Stimulated activated CD8-positive, alpha-beta memory T cell treated with anti-CD3 and anti-CD28 coated beads, Interleukin-4, amount 100 ng/mL, for 4 hours (primary cell): ENCODE results near the gene CCZ1.
"Not testable (repeated sequence)": the region's sequence is repeated elsewhere in the genome, so short reads cannot be mapped to it uniquely, and the experiment has no call there.

Experiments
- DNase-seq, 2 donors: peaks; one replicate each; pipeline ENCODE4 v3.0.0-alpha.2; 2020; ENCODE audit warnings: low read depth in 2 of 2, low spot score in 1 of 2

The CCZ1 gene

GRCh38 chr7:5904726-5905125 is 6.2 kb downstream of the CCZ1 start:
- not testable (repeated sequence) for DNase-seq

- not testable (repeated sequence) for DNase-seq
These were observed 10.3 kb downstream of the CCZ1 start for GRCh38 chr7:5908835-5909234.

DNA sequence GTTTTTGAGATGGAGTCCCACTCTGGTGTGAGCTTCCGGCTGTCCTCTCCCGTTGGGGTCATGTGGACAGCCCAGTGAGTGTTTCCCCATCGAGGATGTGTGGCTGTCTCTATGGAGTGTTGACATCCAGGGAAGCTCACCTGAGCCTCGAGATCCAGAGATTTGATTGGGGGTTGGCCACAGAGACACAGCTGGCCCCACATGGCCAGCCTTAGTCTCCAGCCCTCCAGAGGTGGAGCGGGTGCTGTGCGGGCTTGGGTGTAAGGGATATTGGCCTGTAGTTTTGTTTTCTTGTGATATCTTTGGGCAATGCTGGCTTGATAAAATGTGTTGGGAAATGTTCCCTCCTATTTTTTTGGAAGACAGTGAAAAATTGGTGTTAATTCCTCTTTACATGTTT is 18.0 kb downstream of the CCZ1 start:
- not testable (repeated sequence) for DNase-seq

DNA sequence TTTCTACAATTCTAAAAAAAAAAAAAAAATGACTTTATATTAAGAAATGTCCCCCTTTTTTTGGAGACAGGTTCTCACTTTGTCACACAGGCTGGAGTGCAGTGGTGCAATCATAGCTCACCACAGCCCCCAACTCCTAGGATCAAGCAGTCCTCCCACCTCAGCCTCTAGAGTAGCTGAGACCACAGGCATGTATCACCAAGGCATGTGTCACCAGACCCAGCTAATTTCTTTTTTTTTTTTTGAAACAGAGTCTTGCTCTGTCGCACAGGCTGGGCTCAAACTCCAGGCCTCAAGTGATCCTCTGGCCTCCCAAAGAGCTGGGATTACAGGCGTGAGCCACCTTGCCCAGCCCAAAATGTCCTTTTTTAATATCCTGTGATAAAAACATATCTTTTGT is 25.6 kb downstream of the CCZ1 start:
- not testable (repeated sequence) for DNase-seq

DNA sequence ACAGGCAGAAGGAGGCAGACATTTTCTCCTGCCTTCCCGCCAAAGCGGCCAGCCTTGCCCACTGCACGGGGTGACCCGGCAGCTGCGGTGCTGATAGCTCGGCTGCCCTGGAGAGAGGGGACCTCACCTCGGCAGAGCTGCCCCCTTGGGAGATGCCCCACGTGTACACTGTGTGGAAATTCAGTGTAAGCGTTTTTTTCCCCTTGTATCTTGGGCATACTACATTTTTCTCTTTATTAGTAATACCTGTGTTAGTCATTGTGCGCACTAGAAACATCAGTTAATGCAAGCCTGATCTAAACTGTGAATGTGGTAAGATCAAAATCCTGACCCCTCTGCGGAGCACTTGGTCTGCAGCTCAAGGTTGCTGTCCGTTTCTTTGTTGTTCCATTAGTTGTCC is 26.1 kb downstream of the CCZ1 start:
- not testable (repeated sequence) for DNase-seq

DNA sequence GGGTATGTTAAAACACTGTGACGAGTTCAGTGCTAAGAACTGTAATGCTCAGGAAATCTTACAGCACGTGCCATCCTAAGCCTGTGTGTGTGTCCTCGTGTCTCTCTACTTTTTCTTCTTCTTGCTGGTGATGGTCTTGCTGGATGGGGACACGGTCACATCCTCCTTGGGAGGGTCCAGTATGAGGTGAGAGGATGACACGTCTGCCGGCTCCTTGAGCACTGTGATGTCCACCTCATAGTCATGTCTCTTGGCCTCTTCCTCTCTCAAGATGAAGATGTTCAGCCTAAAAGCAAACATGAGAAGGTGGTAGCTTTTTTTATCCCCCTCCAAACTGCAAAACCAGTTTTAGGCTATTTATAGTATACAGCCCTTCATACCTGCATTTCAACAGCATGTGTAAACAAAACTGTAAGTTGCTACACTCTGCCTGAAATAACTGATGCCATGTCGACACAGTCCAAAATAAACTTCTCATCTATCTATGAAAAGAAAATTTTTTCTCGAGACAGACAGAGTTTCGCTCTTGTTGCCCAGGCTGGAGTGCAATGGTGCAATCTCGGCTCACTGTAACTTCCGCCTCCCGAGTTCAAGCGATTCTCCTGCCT is 27.8 kb downstream of the CCZ1 start:
- not testable (repeated sequence) for DNase-seq

DNA sequence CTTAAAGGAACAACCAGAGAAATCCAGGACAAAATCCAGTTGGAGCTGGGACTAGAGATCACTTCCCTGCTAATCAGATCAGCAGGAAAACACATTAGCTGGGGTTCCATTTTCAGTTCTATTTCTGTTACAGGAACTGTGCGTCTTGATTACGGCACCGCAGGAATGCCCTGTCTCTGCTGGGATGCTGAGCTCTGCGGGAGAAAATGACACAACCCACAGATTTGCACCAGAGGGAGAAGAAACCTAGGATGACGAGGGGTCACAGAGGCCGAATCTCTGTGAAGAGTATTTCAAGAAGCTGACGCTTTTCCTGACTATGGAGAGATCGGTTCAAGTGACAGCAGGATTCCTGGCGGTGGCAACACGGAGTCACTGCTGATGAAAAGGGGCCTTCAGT is 31.8 kb downstream of the CCZ1 start:
- DNase-seq: not testable (repeated sequence)

DNA sequence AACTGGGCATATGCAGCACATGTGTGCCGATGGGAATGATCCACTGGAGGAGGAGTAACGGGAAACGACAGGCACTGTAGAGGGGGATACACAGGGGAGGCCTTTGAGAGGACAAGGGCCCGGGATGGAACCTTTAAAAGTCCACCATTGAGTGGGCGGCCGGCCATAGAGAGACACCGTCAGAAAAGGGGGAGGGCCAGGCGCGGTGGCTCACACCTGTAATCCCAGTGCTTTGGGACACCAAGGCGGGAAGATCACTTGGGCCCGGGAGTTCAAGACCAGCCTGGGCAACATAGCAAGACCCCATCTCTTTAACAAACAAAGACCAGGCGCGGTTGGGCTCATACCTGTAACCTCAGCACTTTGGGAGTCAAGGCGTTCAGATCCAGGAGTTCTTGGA is 32.7 kb downstream of the CCZ1 start:
- DNase-seq: not testable (repeated sequence)

DNA sequence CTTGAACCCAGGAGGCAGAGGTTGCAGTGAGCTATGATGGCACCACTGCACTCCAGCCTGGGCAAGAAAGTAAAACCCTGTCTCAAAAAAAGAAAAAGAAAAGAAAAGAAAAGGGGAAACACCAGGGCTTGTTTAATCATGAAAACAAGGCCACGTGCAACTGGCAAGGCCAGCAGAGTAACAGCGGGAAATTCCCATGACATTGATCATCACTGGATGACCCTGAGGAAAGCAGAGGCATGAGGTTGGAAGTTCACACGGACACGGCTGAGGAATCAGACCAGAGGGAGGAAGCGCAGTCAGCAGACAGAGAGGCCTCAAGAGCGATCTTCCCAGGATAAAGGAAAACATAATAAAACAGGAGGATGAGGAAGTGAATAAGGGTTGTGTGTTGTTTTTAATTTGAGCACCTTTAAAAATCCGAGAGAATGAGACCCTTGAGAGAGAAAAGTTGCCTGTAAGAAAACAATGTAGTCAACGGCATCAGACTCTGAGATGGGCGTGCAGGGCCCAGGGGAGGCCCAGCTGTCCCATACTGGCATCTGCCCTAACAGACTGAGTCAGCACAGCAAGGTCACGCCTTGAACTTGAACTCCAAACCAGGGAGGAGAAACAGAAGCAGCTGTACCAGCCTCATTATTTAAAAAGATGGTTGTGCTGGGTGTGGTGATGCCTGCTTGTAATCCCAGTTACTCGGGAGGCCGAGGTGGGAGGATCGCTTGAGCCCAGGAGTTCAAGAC is 33.5 kb downstream of the CCZ1 start:
- DNase-seq: not testable (repeated sequence)

GRCh38 chr7:5934945-5935450 is 36.5 kb downstream of the CCZ1 start:
- not testable (repeated sequence) for DNase-seq

- DNase-seq: not testable (repeated sequence)
These were observed 64.7 kb downstream of the CCZ1 start for GRCh38 chr7:5963205-5963604.

GRCh38 chr7:5963810-5964209 is 65.3 kb downstream of the CCZ1 start:
- DNase-seq: not testable (repeated sequence)

DNA sequence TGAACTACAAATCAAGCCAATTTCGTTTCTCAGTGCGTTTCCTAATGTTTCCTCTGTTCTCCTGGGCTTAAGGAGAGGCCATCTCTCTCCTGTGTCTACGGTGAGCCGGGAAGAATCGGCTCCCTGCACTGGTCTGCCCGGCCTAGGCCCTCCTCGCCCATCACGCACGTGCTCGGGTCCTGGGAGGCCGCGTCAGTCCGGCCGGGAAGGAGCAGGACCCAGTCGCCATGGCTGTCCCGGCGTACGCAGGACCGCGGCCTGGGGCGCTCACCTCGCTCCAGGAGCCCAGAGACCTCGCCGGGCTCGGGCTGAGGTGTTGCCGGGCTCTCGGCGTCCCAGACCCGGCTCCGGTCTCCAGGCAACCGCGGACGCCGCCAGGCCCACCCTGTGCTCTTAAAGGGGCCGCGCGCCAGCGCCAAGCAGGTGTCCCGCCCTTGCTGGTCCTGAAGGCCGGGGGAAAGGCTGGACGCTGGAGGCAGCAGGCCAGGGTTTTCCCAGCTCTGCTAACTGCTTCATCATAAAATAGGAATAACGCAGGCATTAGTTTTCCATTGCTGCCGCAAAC is 71.9 kb downstream of the CCZ1 start, which contains the start of gene RSPH10B:
Gene RSPH10B, minus strand, starts transcription at position 343 of the 565 bp plus-strand sequence. CDS start 3,573 bp downstream, outside the sequence.
- not testable (repeated sequence) for DNase-seq

- not testable (repeated sequence) for DNase-seq
These were observed 75.0 kb downstream of the CCZ1 start for GRCh38 chr7:5973580-5973979.
